K562 (cell line): ENCODE measurements around the gene ST3GAL3. TPM values are rescaled to one million over a fixed set of nuclear protein-coding genes. Genes with fewer than 3 reads are reported as not detected.
A peak's percentile ranks its signal among the peaks of the same experiment; 100 is the strongest.

Source experiments
- AFF4 ChIP-seq: sonication (generic); formaldehyde crosslinking; IDR thresholded peaks from 2 replicates; pipeline ENCODE4 v1.8.0; 2023; ENCODE audit warnings: mild to moderate bottlenecking, missing genetic modification reagents
- CHD2 ChIP-seq: IDR thresholded peaks from 2 replicates; pipeline ENCODE4 v1.6.1; 2011; ENCODE audit warnings: low read depth, low read length
- FOXA3 ChIP-seq, 2 experiments: fragments of 450-650 bp in 1 of 2; sonication (generic) in 1 of 2; formaldehyde crosslinking; IDR thresholded peaks in 1 of 2; conservative IDR thresholded peaks in 1 of 2; 2 replicates each; pipeline versions ENCODE4 v1.4.0 to v1.8.0; 2020 to 2022; ENCODE audit warnings: mild to moderate bottlenecking in 2 of 2, missing genetic modification reagents in 1 of 2
- FOXK2 ChIP-seq, 2 experiments: fragments of 450-650 bp; IDR thresholded peaks in 1 of 2; conservative IDR thresholded peaks in 1 of 2; 2 replicates each; pipeline ENCODE4 v1.6.1; 2016; ENCODE audit warnings: low read depth in 2 of 2, mild to moderate bottlenecking in 1 of 2
- GABPA ChIP-seq: fragments of 200-800 bp; sonication (Bioruptor generic); conservative IDR thresholded peaks from 2 replicates; pipeline ENCODE4 v1.6.1; 2016; ENCODE audit warnings: low read depth, missing genetic modification characterization, missing compliant biosample characterization
- HDAC8 ChIP-seq: fragments of 450-650 bp; IDR thresholded peaks from 2 replicates; pipeline ENCODE4 v1.6.1; 2016; ENCODE audit warnings: mild to moderate bottlenecking, missing genetic modification characterization, moderate library complexity, missing compliant biosample characterization
- KAT7 ChIP-seq: sonication (generic); formaldehyde crosslinking; IDR thresholded peaks from 2 replicates; pipeline ENCODE4 v1.8.0; 2022; ENCODE audit warnings: missing genetic modification reagents, mild to moderate bottlenecking, borderline replicate concordance
- KLF16 ChIP-seq: IDR thresholded peaks from 2 replicates; pipeline ENCODE4 v1.6.1; 2016; ENCODE audit warnings: antibody characterized with exemption
- LEF1 ChIP-seq: fragments of 450-650 bp; IDR thresholded peaks from 2 replicates; pipeline ENCODE4 v1.6.1; 2016; ENCODE audit warnings: mild to moderate bottlenecking
- NCOA1 ChIP-seq: fragments of 450-650 bp; IDR thresholded peaks from 2 replicates; pipeline ENCODE4 v1.6.1; 2016; ENCODE audit warnings: low read depth
- NCOR1 ChIP-seq: fragments of 450-650 bp; IDR thresholded peaks from 2 replicates; pipeline ENCODE4 v1.6.1; 2016; ENCODE audit warnings: mild to moderate bottlenecking, moderate library complexity
- RBM14 ChIP-seq: fragments of 200-400 bp; formaldehyde crosslinking; IDR thresholded peaks from 2 replicates; pipeline ENCODE4 v1.6.1; 2018; ENCODE audit warnings: low read depth, mild to moderate bottlenecking, low read length, moderate library complexity, borderline replicate concordance; ENCODE audit not compliant: insufficient read depth
- SMARCA4 ChIP-seq: fragments of 450-650 bp; IDR thresholded peaks from 2 replicates; pipeline ENCODE4 v1.6.1; 2016
- ZNF232 ChIP-seq: sonication (generic); formaldehyde crosslinking; IDR thresholded peaks from 2 replicates; pipeline ENCODE4 v1.8.0; 2022; ENCODE audit warnings: mild to moderate bottlenecking, missing genetic modification reagents
- ZNF24 ChIP-seq: fragments of 450-650 bp; IDR thresholded peaks from 2 replicates; pipeline ENCODE4 v1.6.1; 2016
- ZNF316 ChIP-seq: fragments of 450-650 bp; IDR thresholded peaks from 2 replicates; pipeline ENCODE4 v1.6.1; 2016
- ZNF696 ChIP-seq: fragments of 250-450 bp; sonication (Bioruptor Pico); conservative IDR thresholded peaks from 2 replicates; pipeline ENCODE4 v1.4.0; 2020; ENCODE audit warnings: mild to moderate bottlenecking, moderate library complexity
- polyA plus RNA-seq, 8 experiments: library from polyadenylated mRNA; depleted of rRNA in 4 of 8; stranded (reverse) in 5 of 8; unstranded in 3 of 8; fragments of >200 nt; fragmentation: Nextera tagmentation in 2 of 8; fragmentation: Illumina TruSeq in 1 of 8; extraction: Ambion mirVana in 2 of 8; extraction: Trizol in 1 of 8; gene quantifications; 2 replicates each; pipeline versions ENCODE4 v1.2.1 to v1.2.3, GENCODE V29; 2011 to 2014; ENCODE audit warnings: inconsistent platforms in 1 of 8, missing spikeins in 1 of 8
- total RNA-seq, 7 experiments: library from RNA; depleted of rRNA in 6 of 7; stranded (reverse); fragments of >200 nt in 6 of 7; fragmentation: Illumina TruSeq in 2 of 7; extraction: Trizol in 2 of 7; gene quantifications; 2 replicates each; pipeline versions ENCODE4 v1.2.1 to v1.2.3, GENCODE V29; 2011 to 2021; ENCODE audit warnings: low replicate concordance in 1 of 7
- TF ChIP-seq, protein P1 (sequence below): sonication (generic); formaldehyde crosslinking; IDR thresholded peaks from 2 replicates; pipeline ENCODE4 v1.8.1; 2023; ENCODE audit warnings: mild to moderate bottlenecking, missing genetic modification reagents
- TF ChIP-seq, protein P2 (sequence below): fragments of 450-650 bp; IDR thresholded peaks from 2 replicates; pipeline ENCODE4 v1.6.1; 2018; ENCODE audit not compliant: partially characterized antibody

Gene ST3GAL3
- total and polyA plus RNA-seq, 9 of the 15 experiments (the other 6 are each of a cell fraction or from before 2014, with no cell fraction given) = 1.2 to 18.9 (median 11.0) TPM

- TF ChIP-seq NCOA1 (peak; percentile 58; the same call in 1 of the 2 replicates), RBM14 (0 out of 2 replicates have a peak, but pooled peaks have one; percentile 70), ZNF696 (CRISPR knock-in tag) (no peak), CHD2 (peak; percentile 6; the same call in 1 of the 2 replicates), KLF16 (peak; percentile 67; the same call in 1 of the 2 replicates), ZNF316 (no peak), AFF4 (CRISPR knock-in tag) (peak; percentile 6; the same call in 1 of the 2 replicates), ZNF24 (no peak), FOXA3 (CRISPR knock-in tag; conservative IDR thresholded peaks at IDR 0.05 in 1 of 2, IDR thresholded peaks at IDR 0.05 in 1 of 2) (peak; percentile 86 to 95), SMARCA4 (peak; percentile 46; the same call in 1 of the 2 replicates), FOXK2 (conservative IDR thresholded peaks at IDR 0.05 in 1 of 2, IDR thresholded peaks at IDR 0.05 in 1 of 2; ENCODE audit: low read depth in 2 of 2) (peak; percentile 69 to 88; a peak in 3 of 4 replicates), ZNF232 (CRISPR knock-in tag) (no peak), GABPA (tag) (0 out of 2 replicates have a peak, but pooled peaks have one; percentile 8), KAT7 (CRISPR knock-in tag) (peak; percentile 19; the same call in 1 of the 2 replicates), NCOR1 (no peak), HDAC8 (no peak), LEF1 (peak; percentile 66)
- TF ChIP-seq, protein P1, sequence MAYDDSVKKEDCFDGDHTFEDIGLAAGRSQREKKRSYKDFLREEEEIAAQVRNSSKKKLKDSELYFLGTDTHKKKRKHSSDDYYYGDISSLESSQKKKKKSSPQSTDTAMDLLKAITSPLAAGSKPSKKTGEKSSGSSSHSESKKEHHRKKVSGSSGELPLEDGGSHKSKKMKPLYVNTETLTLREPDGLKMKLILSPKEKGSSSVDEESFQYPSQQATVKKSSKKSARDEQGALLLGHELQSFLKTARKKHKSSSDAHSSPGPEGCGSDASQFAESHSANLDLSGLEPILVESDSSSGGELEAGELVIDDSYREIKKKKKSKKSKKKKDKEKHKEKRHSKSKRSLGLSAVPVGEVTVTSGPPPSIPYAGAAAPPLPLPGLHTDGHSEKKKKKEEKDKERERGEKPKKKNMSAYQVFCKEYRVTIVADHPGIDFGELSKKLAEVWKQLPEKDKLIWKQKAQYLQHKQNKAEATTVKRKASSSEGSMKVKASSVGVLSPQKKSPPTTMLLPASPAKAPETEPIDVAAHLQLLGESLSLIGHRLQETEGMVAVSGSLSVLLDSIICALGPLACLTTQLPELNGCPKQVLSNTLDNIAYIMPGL = 0 out of 2 replicates have a peak, but pooled peaks have one; percentile 32
- TF ChIP-seq, protein P2, sequence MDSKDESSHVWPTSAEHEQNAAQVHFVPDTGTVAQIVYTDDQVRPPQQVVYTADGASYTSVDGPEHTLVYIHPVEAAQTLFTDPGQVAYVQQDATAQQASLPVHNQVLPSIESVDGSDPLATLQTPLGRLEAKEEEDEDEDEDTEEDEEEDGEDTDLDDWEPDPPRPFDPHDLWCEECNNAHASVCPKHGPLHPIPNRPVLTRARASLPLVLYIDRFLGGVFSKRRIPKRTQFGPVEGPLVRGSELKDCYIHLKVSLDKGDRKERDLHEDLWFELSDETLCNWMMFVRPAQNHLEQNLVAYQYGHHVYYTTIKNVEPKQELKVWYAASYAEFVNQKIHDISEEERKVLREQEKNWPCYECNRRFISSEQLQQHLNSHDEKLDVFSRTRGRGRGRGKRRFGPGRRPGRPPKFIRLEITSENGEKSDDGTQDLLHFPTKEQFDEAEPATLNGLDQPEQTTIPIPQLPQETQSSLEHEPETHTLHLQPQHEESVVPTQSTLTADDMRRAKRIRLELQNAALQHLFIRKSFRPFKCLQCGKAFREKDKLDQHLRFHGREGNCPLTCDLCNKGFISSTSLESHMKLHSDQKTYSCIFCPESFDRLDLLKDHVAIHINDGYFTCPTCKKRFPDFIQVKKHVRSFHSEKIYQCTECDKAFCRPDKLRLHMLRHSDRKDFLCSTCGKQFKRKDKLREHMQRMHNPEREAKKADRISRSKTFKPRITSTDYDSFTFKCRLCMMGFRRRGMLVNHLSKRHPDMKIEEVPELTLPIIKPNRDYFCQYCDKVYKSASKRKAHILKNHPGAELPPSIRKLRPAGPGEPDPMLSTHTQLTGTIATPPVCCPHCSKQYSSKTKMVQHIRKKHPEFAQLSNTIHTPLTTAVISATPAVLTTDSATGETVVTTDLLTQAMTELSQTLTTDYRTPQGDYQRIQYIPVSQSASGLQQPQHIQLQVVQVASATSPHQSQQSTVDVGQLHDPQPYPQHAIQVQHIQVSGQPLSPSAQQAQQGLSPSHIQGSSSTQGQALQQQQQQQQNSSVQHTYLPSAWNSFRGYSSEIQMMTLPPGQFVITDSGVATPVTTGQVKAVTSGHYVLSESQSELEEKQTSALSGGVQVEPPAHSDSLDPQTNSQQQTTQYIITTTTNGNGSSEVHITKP = no peak
Observed at GRCh38 chr1:43975249-43975961, 268.1 kb downstream of the ST3GAL3 start (continued).
